Measurements from ENCODE around the gene PLA2R1.

Gene PLA2R1

DNA sequence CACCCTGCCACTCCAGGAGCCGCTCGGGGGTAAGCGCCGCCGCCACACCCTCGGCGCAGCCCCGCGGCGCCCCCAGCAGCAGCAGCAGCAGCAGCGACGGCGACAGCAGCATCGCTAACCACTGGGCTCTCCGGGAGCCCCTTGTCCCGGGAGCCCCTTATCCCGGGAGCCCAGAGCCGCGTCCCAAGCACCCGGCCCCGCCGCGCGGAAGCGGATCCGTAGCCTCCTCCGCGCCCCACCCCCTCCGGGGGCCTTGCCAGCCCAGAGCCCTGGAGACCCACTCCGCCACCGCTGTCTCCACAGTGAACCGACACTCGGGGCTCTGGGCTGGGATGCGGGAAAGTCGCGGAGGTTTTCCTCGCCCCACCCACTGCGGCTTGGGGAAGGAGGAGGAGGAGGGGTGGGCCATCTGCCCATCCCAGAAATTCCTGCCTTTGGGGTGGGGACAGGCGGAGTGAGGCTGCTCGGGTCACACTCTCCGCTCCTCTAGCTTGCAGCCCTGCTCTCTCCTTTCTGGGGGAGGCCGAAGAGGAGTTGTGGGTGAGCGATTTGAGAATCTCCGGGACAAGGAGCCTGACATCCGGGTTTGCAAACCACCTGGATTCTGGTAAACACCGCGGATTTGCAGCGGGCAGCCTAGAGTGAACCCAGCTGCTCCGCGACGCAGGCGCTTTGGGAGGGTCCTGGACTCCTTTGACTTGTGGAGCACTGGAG is at the start of gene PLA2R1:
TSS of gene PLA2R1 (minus strand) at position 324 of the 714 bp plus-strand sequence. CDS start at position 112, 212 bp downstream.
- DNase-seq: no peak

DNA sequence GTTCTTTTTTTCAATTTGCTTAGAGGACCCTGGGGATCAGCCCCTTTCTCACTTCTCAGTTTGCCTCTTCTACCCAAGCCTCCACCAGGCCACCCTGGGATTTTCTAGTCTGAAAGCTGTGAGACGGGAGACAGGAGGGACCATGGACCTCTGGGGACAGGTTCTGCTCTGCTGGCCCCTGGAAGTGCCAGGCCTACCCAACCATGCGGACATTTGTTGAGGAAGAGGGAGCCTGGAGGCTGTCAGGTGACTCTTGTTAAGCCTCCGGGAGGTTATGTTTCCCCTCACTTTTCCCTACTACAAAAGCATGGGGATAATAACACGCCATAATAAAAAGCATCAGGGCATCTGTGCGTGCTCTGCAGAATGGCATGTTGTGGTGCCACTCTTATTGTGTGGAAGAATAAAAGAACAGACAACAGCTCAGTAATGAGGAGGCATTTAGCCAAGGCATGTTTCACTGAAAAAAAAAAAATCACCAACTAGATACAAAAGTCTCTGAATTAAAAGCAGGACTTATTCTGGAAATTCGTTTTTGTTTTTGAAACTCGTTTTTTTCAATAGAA is 48.3 kb upstream of the PLA2R1 start:
- DNase-seq: no peak

DNA sequence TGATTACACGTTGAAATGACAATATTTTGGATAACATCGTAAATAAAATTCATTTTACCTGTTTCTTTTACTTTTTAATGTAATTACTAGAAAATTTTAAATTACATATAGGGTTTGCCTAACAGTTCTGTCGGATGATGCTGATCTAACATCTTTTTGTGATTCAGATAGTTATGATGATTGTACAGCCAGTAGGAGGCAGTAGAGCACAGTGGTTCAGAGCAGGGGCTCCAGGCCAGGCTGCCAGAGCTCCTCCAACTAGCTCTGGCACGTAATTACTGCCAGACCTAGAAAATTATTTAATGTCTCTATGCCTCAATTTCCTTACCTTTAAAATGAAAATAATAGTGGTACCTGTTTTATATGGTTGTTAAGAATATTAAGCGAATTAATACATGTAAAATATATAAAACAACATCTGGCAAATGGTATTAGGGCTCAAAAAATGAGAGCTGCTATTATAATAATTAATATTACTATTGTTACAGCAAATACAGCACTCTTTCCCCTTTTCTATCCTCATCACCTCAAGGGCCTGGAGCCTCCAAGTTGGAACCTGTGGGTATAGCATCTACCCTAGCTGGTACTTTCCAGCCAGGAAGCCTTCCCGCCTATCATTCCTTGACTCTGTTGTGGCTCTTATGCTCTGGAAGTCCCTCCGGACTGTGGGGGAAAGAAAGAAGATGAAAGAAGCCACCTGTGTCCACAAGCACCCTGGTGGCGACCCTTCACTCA is 47.7 kb upstream of the PLA2R1 start:
- peak; percentile 40 to 80 for DNase-seq

DNA sequence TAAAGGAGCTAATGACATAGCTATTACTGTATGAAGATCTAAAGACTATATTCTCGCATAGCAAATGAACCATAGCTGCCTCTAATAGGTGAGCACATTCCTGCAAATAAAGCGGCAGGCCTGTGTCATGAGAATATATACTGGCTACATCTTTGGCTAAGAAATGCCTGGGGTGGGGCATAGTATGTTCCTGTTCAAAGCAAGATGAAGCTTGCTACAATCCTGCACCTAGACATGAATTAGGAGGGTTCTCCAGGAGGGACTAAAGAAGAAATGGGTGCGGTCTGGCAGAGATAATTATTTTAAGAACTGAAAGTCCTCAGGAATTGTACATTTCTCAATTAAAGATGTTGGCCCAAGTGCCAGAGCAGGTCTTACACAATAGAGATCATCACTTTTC is 46.8 kb upstream of the PLA2R1 start:
- no peak for DNase-seq

DNA sequence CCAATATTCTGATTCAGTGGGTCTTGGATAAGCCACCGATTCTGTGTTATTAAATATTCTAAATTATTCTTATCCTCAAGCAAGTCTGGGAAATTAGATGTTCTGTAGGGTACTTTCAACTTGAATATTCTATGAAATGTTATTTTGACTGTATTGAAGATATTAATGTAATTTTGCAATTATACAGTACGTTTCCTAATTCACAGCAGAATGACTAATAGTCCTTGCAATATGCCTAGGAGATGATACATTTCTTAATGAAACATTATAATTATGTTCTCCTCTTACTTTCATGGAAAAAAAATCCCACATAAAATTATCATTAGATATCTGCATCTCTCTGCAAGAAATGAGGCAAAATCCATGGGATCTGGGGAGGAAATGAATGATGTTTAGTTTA is 46.2 kb upstream of the PLA2R1 start:
- DNase-seq: no peak

DNA sequence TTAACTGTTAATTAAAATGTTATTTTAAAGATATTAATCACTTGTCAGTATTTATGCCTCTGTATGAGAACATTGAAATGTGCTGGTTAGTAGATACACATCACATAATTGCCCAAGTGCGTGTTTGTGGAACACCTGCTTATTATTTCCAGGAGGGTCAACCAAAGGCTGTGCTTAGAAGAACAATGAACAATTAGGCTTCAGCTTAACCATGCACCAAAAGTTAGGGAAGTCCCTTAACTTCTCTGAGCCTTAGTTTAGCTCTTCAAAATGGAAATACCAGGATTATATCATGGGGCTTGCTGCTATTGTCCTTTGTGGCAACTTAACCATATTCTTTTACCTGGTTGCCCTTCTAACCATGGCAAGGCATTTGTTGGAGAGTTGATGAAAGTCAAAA is 43.0 kb upstream of the PLA2R1 start:
- DNase-seq: no peak

DNA sequence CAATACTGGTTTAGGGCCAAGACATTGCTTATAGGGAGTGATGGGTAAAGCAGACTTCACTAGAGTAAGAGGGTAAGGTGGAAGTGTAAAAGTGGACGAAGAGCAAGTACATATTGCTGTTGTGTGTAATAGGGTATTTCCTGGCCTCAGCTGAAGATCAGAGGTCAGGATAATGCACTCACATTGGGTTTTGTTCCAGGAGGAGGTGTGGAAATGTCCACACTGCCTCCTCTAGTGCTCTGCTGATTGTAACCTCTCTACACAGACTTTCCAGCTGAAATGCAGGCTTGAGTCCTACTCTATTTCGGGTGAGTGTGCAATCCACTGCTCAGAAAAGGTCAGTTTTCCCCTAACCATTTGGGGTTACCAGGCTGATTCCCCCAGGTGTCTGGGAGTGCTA is 41.7 kb upstream of the PLA2R1 start:
- no peak for DNase-seq

DNA sequence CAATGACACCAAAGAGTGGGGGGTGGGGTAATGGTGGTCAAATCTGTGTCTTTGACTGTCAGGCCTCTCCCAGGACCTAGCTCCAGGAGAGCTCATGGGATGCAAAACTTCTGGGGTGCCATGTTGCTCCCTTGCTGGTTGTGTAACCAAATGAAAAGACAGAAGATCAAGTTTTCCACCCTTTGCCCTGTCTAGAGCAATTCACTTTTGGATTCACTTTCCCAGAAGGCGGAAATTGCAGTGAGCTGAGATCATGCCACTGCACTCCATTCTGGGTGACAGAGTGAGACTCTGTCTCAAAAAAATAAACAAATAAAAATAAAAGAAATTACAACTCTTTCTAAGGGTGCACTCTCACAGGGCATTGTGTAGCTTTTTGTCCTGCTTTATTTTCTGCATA is 34.9 kb upstream of the PLA2R1 start:
- DNase-seq: no peak

DNA sequence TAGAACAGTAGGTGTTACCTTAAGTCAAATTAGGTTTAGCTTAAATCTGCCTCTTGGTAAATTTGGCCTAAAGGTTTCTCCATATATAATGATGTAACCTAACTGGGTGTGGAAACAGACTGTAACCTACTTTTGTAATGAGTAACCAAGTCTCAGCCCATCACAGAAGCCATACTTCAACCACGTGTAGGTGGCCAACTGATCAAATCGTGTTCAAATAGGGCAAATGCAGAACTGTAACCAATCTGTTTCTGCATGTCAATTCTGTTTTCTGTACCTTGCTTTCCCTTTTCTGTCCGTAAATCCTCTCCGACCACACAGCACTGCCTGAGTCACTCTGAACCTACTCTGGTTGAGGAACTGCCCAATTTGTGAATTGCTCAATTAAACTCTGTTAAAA is 34.0 kb upstream of the PLA2R1 start:
- DNase-seq: no peak

DNA sequence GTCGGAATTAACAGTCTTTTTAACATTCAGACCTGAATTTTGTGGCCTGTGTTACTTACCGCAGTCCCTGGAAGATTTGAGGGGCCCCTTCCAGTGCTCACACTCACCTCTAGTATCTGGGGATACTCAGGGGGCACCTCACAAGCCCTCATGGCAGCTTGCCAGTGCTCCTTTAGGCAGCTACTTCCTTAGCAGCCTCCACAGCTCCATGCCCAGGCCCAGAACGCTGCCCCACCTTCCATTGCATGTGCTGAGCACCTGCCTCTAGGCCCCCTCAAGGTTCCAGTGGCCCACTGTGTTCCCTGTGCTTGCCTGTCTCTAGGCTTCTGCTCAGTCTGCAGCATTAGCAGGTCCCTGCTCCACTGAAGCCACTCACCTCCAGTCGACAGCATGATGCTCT is 30.0 kb upstream of the PLA2R1 start:
- DNase-seq: no peak

DNA sequence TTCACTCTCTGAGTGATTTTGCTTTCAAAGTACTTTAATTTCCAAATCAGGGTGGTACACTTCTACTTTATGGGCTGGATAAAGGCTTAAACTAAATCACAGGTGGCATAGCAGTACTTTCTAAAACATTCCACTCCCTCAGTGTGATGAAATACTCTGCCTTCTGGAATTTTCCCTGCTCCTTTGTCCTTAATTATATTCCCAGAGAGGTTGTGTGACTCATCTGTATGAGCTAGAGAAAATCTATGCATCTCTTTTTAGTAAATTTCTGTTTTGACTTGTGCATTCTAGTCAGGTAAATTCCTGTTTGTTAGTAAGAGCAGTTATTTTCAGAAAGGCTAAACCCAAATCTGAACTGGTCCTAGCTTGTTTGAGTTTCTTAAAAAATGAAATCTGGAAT is 29.0 kb upstream of the PLA2R1 start:
- DNase-seq: no peak

DNA sequence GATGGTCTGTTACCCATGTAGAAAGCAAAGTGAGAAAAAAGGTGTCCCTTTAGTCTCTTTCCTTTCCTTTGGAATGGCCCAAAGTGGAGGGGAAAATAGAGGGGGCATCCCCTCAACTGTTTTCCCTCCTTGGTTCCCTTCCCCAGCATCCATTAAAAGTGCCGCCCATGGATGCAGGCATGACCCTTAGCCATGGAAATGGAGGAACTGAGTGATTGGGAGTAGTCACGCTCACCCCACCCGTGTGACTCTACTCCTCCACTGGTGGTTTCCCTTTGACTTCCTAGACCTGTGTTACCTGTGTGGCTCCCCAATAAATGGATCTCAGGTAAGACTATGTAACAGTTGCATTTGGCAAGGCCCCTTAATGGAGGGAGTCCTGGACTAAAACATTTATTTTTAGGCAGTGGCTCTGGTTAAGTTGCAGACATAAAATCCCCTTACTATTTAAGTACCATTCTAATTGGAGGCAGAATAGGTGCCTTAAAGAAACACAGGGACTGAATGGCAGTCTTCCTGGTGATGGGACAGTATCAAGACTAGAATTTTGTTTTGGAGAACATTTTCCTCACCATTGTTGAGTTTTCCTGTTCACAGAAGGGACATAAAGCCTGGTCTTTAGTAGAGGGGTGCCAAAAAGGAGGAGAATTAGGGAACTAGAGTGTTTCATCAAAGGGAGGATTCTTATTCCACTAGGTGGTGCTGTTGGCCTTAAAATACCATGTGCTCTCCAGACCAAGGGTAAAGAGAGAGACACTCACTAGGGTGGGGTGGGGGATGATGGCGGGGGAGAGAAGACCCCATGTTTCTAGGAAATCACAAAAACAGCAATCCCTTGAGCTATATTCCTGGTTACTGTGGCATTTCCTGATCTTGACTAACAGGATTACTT is 25.7 kb upstream of the PLA2R1 start:
- peak; percentile 24 to 50 for DNase-seq

DNA sequence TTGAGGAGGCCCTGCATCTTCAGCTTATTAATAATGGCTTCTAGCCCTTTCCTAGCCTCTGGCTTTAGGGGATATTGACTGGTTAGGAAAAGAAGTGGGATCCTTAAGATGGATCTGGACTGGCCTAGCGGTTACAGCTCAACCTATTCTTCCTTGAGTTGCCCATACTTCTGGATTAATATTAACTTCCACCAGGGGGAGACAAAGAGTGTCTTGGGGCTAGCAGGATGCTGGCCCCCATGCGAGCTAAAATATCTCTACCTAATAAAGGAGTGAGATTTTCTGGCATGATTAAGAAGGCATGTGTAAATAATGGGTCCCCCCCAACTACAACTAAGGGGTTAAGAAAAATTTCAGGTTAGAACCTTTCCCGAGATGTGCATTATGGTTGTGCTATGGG is 23.2 kb upstream of the PLA2R1 start:
- DNase-seq: peak in 1 of 2 experiments; percentile 5

DNA sequence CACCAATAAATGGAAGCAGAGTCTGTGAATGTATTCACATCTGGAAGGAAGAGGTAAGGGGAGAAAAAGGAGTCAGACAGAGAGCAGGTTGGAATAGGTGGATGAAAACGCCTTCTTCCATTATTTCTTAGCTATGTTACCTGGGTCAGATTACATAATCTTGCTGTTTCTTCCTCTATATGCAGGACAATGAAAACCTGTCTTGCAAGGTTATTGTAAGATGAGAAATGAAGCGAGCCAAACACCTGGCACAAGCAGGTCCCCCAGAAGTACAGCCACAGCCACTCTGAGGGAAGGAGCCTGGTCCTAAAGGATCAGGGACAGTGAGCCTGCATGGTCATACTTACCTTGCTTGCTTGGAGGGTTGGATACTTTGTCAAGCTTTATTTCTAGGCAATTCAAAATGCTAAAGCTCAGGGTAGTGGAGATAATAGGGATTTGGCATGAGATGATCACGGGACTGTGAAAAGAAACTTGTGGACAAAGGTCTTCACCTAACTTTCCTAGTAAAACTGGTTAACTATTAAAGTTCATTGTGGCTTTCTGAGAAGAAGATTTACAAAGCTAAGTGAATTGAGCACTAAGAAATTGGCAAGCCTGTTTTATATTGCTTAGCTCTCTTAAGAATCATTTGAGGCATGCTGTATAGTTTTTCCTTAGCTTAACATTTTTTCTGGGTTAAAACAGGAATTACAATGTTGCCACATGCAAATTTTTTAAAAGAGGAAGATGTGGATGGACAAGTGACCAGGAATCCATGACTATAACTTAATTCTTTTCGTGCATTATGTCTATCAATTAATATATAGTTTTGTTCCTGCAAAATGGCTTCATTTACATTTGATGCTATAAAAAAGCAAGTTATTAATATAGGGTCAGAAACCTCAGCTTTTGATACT is 15.7 kb upstream of the PLA2R1 start:
- no peak for DNase-seq

DNA sequence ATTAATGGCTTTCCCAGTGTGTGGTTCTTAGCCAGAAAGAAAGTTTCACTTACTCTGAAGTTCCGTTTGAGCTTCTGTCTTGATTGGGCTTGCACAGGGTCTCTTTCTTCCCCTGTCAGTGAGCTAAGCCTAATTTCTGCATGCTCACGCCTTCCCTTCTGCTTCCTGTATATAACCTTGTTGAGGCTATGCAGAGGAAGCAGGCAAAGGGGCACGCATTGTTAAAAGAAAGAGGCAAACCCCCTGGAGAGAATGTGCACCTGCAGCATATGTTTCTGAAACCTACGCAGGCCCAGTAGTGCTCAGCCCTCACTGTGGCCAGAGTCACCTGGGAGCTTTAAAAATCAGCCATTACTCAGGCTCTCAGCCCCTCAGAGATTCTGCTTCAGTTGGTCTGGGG is 14.5 kb upstream of the PLA2R1 start:
- no peak for DNase-seq

DNA sequence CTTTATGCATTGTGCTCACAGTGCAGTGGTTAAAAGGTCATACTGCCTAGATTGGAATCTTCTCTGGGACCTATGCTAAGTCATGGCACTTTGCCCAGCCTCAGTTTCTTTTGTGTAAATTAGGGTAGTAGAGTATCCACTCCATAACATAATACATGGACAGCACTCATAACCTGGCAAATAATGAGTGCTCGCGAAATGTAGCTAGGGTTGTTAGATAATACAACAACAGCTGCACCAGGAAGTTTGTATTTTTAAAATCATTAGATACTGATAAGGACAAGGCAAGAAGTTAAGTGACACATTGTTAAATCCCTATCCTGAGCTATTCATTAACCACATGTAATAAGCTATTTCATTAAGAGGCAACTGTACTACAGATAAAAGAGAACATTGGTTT is 13.8 kb upstream of the PLA2R1 start:
- DNase-seq: no peak

DNA sequence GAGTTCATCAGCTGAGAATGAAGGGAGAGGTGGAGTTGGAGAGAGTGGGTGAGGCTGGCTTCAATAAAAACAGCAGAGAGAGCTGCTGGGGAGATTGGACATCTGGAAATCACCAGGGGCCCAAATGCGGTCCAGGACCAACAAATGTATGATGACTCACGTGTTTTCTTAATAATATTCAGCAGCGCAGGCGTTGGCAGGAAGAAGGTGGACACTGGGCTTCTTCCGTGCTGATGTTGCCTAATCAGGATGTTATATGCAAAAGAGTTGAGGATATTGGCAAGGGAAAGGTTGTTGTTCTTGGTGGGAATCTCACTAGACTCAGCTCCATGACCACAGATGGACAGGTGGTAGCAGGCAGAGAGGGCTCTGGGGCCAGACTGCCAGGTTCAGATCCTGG is 12.8 kb upstream of the PLA2R1 start:
- DNase-seq: peak in 1 of 2 experiments; percentile 15

DNA sequence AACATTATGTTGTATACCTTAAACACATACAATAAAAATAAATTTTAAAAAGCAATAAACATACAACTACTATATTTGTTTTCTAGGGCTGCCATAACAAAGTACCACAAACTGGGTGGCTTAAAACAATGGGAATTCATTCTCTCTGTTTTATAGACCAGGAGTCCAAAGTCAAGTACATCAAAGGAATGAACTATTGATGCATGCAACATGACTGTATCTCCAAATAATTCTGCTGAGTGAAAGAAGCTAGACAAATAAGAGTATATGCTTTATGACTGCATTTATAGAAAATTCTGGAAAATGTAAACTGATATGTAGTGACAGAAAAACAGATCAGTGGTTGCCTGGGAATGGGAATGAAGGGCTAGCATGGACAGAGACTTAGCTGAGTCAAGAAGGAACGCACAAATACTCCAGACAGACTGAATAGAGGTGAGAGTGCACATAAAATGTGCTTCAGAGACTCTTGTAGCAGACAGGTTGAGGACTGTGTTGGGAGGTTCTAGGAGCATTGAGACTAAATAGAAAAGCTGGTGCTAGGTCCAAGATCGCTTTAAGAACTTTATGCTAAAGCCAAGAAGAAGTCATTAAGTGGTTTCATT is 11.0 kb upstream of the PLA2R1 start:
- DNase-seq: no peak

DNA sequence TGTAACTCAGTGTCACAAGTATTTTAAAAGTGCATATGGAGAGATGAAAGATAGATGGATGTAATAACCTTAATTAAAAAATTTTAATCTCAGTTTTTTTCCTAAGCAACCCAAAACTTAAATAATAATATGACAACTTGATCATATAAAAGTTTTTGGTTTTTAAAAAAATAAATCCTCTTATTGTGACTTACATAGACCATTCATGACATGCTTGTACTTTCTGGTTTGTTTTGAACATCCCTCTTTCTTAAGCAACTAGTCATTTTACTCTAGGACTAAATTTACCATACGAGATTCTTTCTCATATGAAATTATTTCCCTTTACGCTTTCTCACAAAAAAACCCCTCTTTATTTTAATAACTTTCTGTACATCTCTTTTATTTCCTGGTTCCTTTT is 6.5 kb upstream of the PLA2R1 start:
- DNase-seq: no peak

DNA sequence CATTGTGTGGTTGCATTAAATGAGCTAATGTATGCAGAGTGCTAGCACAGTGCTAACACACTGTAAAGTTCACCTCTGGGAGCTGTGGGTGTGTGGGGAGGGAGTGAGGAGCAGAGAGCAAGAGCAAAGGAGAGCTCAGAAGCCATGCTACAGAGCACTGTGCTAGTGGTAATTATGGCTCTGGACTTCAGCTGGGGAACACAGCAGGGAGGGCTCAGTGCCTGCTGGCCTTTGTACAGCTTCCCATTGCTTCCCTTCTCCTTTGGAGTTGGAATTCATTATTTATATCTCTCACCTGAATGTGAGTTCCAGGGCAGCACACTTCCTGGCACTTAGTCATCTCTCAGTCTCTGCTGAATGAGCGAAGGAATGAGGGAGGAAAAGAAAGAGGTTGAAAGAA is 2.5 kb upstream of the PLA2R1 start:
- DNase-seq: no peak

DNA sequence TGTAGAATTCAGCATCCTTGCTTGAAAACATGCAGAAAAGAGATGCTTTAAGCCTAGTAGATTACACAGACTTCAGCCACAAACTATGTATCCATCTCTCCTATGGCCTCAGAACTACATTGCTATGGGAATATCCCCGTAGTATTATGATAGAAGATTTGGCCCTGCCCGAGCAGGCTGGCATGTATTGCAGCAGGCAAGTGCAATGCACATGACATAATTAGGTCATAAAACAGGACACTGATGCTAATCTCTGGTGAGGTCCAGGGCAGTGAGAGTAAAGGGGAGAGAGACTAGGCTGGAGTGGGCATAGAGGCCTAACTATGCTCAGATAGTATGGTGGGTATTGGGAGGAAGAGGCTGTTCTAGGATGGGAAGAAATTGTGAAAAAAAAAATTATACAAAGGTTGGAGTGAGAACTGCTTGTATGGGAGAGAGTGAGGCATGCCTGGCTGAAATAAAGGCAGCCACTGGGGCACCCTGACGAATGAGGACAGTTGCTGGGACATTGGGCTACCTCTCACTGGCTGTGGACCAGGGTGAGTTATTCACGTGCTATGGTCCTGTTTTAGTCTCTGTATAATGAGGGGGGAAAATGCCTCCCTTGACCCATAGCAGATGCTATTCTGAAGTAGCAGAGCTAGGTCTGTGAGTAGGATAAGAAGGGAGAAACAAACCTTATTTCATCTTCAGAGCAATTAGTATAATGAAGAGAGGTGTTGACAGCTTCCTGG is 1.6 kb upstream of the PLA2R1 start:
- no peak for DNase-seq

Measured in NCI-H446 (cell line).